Thymus (tissue), 11 donors: ENCODE data around the gene STARD9. TPM values are rescaled to one million over a fixed set of nuclear protein-coding genes. Genes with fewer than 3 reads are reported as not detected.
"Not testable (repeated sequence)": the region's sequence is repeated elsewhere in the genome, so short reads cannot be mapped to it uniquely, and the experiment has no call there.

Experiments
- DNase-seq, 9 donors: peaks; one replicate each; pipeline ENCODE4 v3.0.0-alpha.2; 2013; ENCODE audit warnings: low spot score in 9 of 9, low read depth in 6 of 9, missing footprints in 1 of 9
- H3K27ac ChIP-seq, 2 donors: one replicate each; pipeline ENCODE4 v1.5.1; 2013; ENCODE audit warnings: control low read depth in 1 of 2, low read depth in 1 of 2, low read length in 1 of 2, mild to moderate bottlenecking in 1 of 2, moderate library complexity in 1 of 2
- H3K27me3 ChIP-seq, 2 donors: one replicate each; pipeline ENCODE4 v1.5.1; 2013; ENCODE audit warnings: low read length in 1 of 2; ENCODE audit not compliant: control insufficient read depth in 2 of 2, insufficient read depth in 1 of 2
- H3K36me3 ChIP-seq, 2 donors: one replicate each; pipeline ENCODE4 v1.5.1; 2013; ENCODE audit warnings: low read length in 1 of 2, mild to moderate bottlenecking in 1 of 2, moderate library complexity in 1 of 2; ENCODE audit not compliant: control insufficient read depth in 2 of 2, insufficient read depth in 2 of 2
- H3K4me1 ChIP-seq, 2 donors: one replicate each; pipeline ENCODE4 v1.5.1; 2013; ENCODE audit warnings: low read length in 2 of 2; ENCODE audit not compliant: control insufficient read depth in 2 of 2, insufficient read depth in 2 of 2
- H3K4me3 ChIP-seq, 2 donors: one replicate each; pipeline ENCODE4 v1.5.1; 2013; ENCODE audit warnings: low read length in 2 of 2, control low read depth in 1 of 2, mild to moderate bottlenecking in 1 of 2
- H3K9me3 ChIP-seq, 2 donors: one replicate each; pipeline ENCODE4 v1.5.1; 2013; ENCODE audit warnings: low read length in 1 of 2, mild to moderate bottlenecking in 1 of 2; ENCODE audit not compliant: control insufficient read depth in 2 of 2, insufficient read depth in 1 of 2
- WGBS: extraction: QIAGEN DNeasy Blood & Tissue Kit; methylation state at CpG from one replicate; pipeline ENCODE4 v1.1.7; 2013; 5-methylcytosine and 5-hydroxymethylcytosine counted together
- polyA plus RNA-seq: library from polyadenylated mRNA; stranded (reverse); fragments of 200-250 nt; gene quantifications from one replicate; pipeline ENCODE4 v1.2.3, GENCODE V29; 2013
- total RNA-seq: library from RNA; stranded (reverse); fragments of 120-200 nt; gene quantifications from one replicate; pipeline ENCODE4 v1.2.4, GENCODE V29; 2013
- donor health status: healthy.

STARD9 gene
- total and polyA plus RNA-seq, 2 donors, result 4.4 to 7.8 TPM

DNA sequence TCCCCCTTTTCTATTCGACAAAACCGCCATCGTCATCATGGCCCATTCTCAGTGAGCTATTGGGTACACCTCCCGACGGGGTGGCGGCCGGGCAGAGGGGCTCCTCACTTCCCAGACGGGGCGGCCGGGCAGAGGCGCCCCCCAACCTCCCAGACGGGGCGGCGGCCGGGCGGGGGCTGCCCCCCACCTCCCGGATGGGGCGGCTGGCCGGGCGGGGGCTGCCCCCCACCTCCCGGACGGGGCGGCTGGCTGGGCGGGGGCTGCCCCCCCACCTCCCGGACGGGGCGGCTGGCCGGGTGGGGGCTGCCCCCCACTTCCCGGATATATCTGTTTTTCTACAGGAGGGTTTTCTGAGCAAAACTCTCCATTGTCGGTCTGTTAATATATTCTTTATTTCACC, 25.9 kb downstream of the STARD9 start:
- H3K27ac ChIP-seq, H3K36me3 ChIP-seq, H3K9me3 ChIP-seq, H3K27me3 ChIP-seq, H3K4me3 ChIP-seq, DNase-seq: not testable (repeated sequence)
- H3K4me1 ChIP-seq, result peaks cover 19 to 30% of the 10 kb centered on the region in 2 donors
- WGBS, result 98% methylated on average over 30 of the region's 30 CpGs

DNA sequence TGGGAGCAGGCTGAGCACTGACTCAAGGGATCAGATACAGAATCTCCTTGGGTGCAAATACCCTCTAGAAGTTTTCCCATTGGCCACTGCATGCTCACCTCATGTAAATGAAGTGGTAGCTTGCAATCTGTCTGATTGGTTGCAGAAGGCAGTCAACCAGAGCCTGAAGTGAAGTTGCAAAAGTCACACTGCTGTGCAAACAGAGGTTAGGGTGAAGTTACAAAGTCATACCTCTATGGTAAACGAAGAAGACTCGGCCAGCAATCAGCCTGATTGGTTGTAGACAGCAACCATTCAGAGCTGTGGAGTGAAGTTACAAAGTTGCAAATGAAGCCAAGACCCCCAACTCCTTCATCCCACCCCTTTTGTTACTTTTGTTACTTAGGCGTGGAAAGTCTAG, 27.1 kb downstream of the STARD9 start:
- DNase-seq, result no peak
- no peaks in the 10 kb centered on the region for H3K9me3 ChIP-seq
- no peaks in the 10 kb centered on the region for H3K36me3 ChIP-seq
- H3K27me3 ChIP-seq, result no peaks in the 10 kb centered on the region
- H3K4me1 ChIP-seq, result peaks cover 19 to 38% of the 10 kb centered on the region in 2 donors
- H3K4me3 ChIP-seq, result no peak overlapping the region
- 93% methylated on average over 3 of the region's 3 CpGs for WGBS
- no peak overlapping the region for H3K27ac ChIP-seq

DNA sequence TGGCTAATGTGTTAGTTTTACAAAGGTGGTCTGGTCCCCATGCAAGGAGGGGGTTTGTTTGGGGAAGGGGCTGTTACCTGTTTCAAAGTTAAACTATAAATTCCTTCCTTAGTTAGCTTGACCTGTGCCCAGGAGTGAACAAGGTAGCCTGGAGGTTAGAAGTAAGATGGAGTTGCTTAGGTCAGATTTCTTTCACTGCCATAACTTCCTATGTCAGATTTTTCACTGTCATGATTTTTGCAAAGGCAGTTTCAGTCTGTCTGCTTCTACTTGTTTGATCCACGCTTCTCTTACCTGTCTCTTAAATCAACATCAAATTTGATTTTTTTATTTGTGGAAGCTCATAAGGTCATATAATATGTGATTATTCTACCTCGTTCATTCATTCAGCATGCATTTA, 28.6 kb downstream of the STARD9 start:
- H3K9me3 ChIP-seq, result no peaks in the 10 kb centered on the region
- no peaks in the 10 kb centered on the region for H3K27me3 ChIP-seq
- H3K4me1 ChIP-seq, result peaks cover 33 to 50% of the 10 kb centered on the region in 2 donors
- 91% methylated on average over 2 of the region's 2 CpGs for WGBS
- no peak for DNase-seq
- H3K27ac ChIP-seq, result no peak overlapping the region
- H3K4me3 ChIP-seq, result no peak overlapping the region
- H3K36me3 ChIP-seq, result no peaks in the 10 kb centered on the region

DNA sequence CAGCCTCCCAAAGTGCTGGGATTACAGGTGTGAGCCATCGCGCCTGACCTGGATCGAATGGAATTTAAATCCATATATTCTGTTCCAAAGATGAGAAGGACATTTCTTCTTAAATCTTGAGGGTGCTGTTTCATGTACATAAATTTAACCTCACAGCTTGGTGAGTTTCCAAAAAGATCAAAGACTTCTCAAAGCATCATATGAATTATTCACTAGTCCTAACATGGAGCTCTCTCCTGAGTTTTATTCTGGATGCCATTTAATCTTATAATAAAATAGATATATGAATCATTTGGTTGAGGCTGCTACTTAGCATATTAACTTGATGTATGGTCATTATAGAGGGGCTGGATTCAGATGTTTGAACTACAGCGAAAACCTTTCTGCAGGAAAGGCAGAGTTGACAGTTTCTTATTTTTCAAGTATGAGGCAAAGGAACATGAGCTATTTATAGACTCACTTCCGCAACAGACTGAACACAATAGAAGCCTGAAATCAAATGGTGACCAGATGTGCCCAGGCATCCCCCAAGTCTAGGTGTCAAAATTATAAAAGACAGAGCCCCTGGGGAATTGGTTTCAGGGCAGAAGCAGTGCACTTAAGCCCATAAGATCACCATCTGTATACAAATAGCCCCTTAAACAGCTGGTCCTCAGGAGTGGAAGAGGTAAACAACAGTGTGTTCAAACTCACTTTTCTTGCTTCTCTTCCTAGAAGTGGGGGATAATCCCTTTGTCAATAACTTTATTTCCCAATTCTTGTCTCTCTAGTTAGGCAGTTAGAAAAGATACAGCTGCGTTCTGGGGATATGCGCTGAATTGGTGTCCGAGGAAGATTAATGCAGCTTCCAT, 29.7 kb downstream of the STARD9 start:
- H3K4me3 ChIP-seq, result no peak overlapping the region
- H3K27ac ChIP-seq, result peak overlapping the region; percentile 73 to 91
- H3K36me3 ChIP-seq, result no peaks in the 10 kb centered on the region
- peaks cover 35 to 52% of the 10 kb centered on the region in 2 donors for H3K4me1 ChIP-seq
- no peaks in the 10 kb centered on the region for H3K9me3 ChIP-seq
- WGBS, result 50% methylated on average over 8 of the region's 8 CpGs
- H3K27me3 ChIP-seq, result no peaks in the 10 kb centered on the region
- DNase-seq, result peak in 5 of 9 donors; percentile 59 to 83 (median 66)

- peak in 1 of 9 donors; percentile 48 for DNase-seq
- H3K4me3 ChIP-seq, result no peak overlapping the region
- H3K27ac ChIP-seq, result peak overlapping the region; percentile 73 to 91
- H3K9me3 ChIP-seq, result no peaks in the 10 kb centered on the region
- no peaks in the 10 kb centered on the region for H3K36me3 ChIP-seq
- peaks cover 35 to 52% of the 10 kb centered on the region in 2 donors for H3K4me1 ChIP-seq
- WGBS, result 47% methylated on average over 3 of the region's 3 CpGs
- H3K27me3 ChIP-seq, result no peaks in the 10 kb centered on the region
These were observed 30.4 kb downstream of the STARD9 start for GRCh38 chr15:42605796-42606195.

DNA sequence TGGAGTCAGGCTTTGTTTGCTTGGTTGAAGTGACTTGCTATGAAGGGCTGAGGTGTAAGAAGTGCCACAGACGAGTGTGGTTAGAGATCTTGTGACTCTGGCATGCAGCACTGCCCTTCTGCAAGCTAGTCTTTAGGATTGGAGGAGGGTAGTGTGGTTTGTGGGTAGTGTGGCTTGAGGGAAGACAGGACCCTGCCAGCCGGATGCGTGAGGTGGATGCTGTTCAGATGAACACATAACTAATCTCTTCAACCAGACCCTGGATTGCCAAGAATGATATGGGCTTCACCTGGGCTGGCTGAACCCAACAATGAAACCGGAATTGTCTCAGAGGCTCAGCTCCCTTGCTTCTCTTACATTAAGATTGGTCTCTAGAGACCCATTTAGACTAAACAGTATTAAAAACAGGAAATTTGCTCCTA, 32.7 kb downstream of the STARD9 start:
- Histone ChIP-seq H3K4me3 (no peak overlapping the region), H3K4me1 (peaks cover 35 to 50% of the 10 kb centered on the region in 2 donors), H3K27ac (peak overlapping the region; percentile 33 to 71), H3K9me3 (no peaks in the 10 kb centered on the region), H3K27me3 (no peaks in the 10 kb centered on the region), H3K36me3 (peaks cover 0 to 2% of the 10 kb centered on the region in 2 donors)
- peak in 3 of 9 donors; percentile 43 to 74 (median 52) for DNase-seq
- 3% methylated on average over 4 of the region's 4 CpGs for WGBS

DNA sequence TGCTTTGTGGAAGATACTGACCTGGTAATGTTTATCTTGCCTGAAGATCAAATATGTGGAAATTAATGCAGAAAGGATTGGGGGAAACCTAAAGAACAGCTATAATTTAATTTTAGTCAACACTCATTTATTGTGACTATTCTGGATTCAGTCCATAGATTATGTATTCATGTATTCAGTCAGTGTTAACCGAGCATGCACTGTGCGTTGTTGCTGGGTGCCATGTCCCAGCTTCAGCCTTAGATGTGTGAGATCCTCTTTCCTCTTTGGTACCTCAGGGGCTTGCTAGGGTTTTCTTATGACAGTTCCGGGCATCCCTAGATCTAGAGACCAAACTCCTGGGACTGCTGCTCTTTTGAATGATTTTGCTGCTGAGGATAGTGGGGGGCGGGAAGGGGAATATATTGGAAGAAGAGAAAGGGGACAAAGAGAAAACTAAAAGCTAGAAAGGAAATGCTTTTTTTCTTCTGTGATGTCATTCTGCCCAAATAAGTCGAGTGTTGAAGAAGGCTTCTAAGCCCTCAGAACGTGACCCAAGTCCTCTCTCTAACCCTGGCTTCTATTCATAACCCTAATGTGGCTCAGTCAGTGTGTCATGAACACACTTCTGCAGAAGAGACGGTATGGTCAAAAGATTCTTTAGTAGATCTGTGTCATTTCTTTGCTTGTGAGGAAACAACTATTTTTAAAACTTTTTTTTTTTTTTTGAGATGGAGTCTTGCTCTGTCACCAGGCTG, 33.5 kb downstream of the STARD9 start:
- 30% methylated on average over 7 of the region's 7 CpGs for WGBS
- H3K27ac ChIP-seq, result peak overlapping the region; percentile 71 to 82

DNA sequence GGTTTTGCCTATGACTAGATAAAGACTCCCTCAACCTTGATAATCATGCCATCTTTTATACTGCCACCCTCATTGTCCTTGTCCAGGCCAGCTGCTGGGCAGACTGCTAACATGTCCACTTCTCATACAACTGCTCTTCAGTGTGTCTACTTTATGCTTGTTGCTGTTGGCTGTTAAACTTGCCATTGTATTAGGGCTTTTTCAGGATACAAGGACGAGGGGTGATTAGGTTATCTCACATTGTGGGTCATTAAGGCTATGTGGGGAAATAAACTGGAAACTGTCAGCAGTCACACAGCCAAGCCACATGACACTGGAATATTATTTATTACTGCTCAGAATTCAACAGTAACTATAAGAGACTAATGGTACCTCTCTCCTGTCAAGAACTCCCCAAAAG, 36.1 kb downstream of the STARD9 start:
- Histone ChIP-seq H3K4me3 (no peak overlapping the region), H3K36me3 (peaks cover 0 to 2% of the 10 kb centered on the region in 2 donors), H3K27me3 (no peaks in the 10 kb centered on the region), H3K4me1 (peaks cover 17 to 20% of the 10 kb centered on the region in 2 donors), H3K27ac (no peak overlapping the region), H3K9me3 (no peaks in the 10 kb centered on the region)
- WGBS, result 94% methylated on average over 1 of the region's 1 CpG
- DNase-seq, result no peak

More for the DNA sequence above, 33.5 kb downstream of the STARD9 start:
- peak in 1 of 9 donors; percentile 57 for DNase-seq
- Histone ChIP-seq H3K4me3 (no peak overlapping the region), H3K36me3 (peaks cover 0 to 2% of the 10 kb centered on the region in 2 donors), H3K4me1 (peaks cover 31 to 42% of the 10 kb centered on the region in 2 donors), H3K9me3 (no peaks in the 10 kb centered on the region), H3K27me3 (no peaks in the 10 kb centered on the region)

DNA sequence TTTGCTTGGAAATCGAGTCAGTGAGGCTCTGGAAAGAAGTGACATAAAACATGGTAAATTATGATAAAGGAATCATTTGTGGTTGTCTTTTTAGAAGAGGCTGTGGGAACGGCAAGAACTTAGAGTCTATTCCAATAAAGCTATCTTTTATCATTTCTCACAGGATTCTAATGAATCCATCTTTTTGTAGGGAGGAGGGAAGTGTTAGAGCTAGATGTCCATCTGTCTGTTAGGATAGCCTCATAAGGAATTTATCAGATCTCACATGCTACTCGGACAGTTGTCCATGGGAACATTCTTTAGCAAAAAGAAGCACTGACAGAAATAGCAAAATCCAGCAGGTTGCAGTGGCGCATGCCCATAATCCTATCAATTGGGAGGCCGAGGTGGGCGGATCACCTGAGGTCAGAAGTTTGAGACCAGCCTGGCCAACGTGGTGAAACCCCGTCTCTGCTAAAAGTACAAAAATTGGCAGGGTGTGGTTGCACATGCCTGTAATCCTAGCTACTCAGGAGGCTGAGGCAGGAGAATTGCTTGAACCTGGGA, 37.0 kb downstream of the STARD9 start:
- no peak overlapping the region for H3K27ac ChIP-seq
- 97% methylated on average over 8 of the region's 8 CpGs for WGBS
- H3K4me1 ChIP-seq, result peaks cover 14 to 17% of the 10 kb centered on the region in 2 donors
- no peaks in the 10 kb centered on the region for H3K9me3 ChIP-seq
- DNase-seq, result no peak
- H3K4me3 ChIP-seq, result no peak overlapping the region
- H3K27me3 ChIP-seq, result no peaks in the 10 kb centered on the region
- peaks cover 0 to 2% of the 10 kb centered on the region in 2 donors for H3K36me3 ChIP-seq
